GM10248 (cell line): ENCODE results near the gene CCL24.
"Not testable (repeated sequence)": the region's sequence is repeated elsewhere in the genome, so short reads cannot be mapped to it uniquely, and the experiment has no call there.

Experiments
- CTCF ChIA-PET: fragments of 300-600 bp; sonication (Branson Sonifier 250); formaldehyde crosslinking; extraction: SDS; loops from one replicate; lab custom pipeline; 2021; ENCODE audit warnings: antibody characterized with exemption; lab: Yijun Ruan, JAX
- POLR2A ChIA-PET: fragments of 350-650 bp; sonication (Branson Sonifier 250); formaldehyde crosslinking; extraction: SDS; loops from one replicate; lab custom pipeline; 2020; ENCODE audit warnings: antibody characterized with exemption; lab: Yijun Ruan, JAX
- DNase-seq: peaks from one replicate; pipeline ENCODE4 v3.0.0; 2012; ENCODE audit errors: extremely low spot score
- TF ChIP-seq, protein P1 (sequence below): IDR thresholded peaks from 2 replicates; pipeline ENCODE4 v1.5.1; 2012; ENCODE audit warnings: mild to moderate bottlenecking, low read depth; ENCODE audit errors: extremely low read depth, missing control alignments, control extremely low read depth

Gene CCL24

DNA sequence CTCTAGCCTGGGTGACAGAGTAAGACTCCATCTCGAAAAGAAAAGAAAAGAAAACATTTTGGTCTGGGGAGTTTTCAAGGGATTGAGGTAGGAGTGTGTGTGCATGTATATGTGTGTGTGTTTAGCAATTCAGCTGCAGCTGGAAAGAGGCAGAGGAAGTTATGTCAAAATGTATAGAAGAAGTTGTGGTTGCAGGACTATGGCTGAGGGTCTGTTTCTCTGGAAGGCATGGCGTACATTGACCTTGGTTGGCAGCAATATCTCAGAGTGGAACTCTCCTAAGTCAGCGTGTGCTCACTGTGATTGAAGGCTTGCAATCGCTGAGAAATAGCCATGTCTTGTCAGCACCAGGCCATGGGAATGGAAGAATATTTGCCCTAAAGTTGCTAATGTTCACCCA, 36.6 kb upstream of the CCL24 start:
- ChIA-PET CTCF (interaction anchor here (1.0 kb wide), 1 partner anchor 27 kb away, joined by 3 read pairs; no protein-coding TSS in a partner anchor), POLR2A (no interaction called here)
- no peak for DNase-seq
- TF ChIP-seq, protein P1, sequence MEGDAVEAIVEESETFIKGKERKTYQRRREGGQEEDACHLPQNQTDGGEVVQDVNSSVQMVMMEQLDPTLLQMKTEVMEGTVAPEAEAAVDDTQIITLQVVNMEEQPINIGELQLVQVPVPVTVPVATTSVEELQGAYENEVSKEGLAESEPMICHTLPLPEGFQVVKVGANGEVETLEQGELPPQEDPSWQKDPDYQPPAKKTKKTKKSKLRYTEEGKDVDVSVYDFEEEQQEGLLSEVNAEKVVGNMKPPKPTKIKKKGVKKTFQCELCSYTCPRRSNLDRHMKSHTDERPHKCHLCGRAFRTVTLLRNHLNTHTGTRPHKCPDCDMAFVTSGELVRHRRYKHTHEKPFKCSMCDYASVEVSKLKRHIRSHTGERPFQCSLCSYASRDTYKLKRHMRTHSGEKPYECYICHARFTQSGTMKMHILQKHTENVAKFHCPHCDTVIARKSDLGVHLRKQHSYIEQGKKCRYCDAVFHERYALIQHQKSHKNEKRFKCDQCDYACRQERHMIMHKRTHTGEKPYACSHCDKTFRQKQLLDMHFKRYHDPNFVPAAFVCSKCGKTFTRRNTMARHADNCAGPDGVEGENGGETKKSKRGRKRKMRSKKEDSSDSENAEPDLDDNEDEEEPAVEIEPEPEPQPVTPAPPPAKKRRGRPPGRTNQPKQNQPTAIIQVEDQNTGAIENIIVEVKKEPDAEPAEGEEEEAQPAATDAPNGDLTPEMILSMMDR = no peak

DNA sequence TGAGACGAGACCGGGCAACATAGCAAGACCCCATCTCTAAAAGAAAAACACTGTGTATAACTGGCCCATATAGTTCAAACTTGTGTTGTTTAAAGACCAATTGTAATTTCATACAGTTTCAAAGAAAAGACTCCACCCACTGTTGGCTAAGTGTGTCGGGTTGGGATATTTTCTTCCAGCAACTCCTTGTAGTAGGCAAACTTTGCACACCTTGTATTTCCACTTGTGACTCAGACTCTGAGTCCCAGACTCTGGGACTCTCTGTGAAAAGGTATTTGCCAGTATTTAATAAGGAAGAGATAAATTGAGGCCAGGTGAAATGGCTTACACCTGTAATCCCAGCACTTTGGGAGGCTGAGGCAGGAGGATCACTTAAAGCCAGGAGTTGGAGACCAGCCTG, 36.0 kb upstream of the CCL24 start:
- ChIA-PET CTCF (no interaction called here), POLR2A (no interaction called here)
- no peak for DNase-seq
- TF ChIP-seq, protein P1 = no peak

DNA sequence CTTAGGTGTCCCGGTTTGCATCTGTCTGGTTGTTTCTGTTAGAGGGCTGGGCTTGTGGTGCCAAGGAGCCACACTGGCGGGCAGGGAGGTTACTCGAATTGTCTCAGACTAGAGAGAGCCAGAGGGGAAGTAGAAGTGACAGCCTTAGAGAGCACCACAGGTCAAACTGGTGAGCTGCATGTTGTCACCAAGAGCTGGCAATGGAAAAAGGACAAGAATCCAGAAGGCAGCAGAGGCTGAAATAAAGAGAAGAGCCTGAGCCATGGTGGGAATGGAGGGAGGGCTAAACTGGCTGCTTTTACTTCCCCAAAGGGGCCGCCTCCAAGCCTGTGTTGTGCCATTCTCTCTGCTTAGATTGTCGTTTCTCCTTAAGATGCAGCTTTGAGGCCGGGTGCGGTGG, 34.1 kb upstream of the CCL24 start:
- TF ChIP-seq, protein P1 = no peak
- CTCF ChIA-PET = interaction anchor here (1.4 kb wide), 1 partner anchor 173 kb away, joined by 4 read pairs; no protein-coding TSS in a partner anchor
- POLR2A ChIA-PET = no interaction called here
- DNase-seq = no peak

DNA sequence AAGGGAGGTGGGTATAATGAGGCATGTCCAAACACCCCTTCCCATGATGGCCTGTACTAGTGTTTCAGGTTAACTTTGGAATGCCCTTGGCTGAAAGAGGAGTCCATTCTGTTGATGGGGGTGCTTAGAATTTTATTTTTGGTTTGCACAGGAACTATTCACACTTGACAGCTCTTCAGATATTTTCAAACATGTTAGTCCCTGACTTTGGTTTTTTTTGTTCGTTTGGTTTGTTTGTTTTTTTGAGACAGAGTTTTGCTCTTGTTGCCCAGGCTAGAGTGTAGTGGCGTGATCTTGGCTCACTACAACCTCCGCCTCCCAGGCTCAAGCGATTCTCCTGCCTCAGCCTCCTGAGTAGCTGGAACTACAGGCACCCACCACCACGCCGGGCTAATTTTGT, 31.5 kb upstream of the CCL24 start:
- POLR2A ChIA-PET, DNase-seq: not testable (repeated sequence)
- CTCF ChIA-PET = interaction anchor here (1.3 to 1.9 kb wide), 4 partner anchors 20 to 175 kb away, joined by 3 to 8 read pairs (median 4); no protein-coding TSS in a partner anchor

DNA sequence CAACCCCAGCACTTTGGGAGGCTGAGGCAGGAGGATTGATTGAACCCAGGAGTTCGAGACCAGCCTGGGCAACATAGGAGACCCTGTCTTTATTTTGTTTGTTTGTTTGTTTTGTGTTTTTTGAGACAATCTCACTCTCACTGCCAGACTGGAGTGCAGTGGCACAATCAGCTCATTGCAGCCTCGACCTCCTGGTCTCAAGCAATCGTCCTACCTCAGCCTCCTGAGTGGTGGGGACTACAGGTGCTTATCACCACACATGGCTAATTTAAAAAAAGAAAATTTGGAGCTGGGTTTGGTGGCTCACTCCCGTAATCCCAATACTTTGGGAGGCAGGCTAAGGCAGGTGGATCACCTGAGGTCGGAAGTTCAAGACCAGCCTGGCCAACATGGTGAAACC, 30.6 kb upstream of the CCL24 start:
- CTCF ChIA-PET = interaction anchor here (0.9 to 1.9 kb wide), 3 partner anchors 22 to 176 kb away, joined by 3 to 4 read pairs (median 3); no protein-coding TSS in a partner anchor
- POLR2A ChIA-PET = no interaction called here
- TF ChIP-seq, protein P1 = no peak
- no peak for DNase-seq

DNA sequence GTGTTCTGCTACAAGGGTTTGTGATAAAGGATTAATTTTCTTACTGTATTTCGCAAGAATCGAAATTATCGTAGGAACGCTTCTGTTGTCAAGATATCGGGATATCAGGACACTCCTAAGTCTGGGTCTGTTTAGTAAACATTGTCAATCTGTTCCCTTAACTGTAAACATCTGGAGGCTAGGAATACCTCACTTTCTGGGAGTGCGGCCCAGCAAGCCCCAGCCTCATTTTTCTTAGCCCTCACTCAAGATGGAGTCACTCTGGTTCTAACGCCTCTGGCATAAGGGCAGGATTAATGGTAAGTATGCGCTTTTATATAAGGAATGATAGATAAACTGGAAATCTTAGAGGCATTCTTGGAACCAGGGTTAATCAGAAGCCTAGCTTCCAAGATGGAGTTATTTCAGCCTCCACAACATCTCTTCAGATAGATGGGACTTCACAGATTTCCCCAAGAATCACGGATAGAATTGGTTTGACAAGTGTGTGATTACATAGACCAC, 30.1 kb upstream of the CCL24 start:
- TF ChIP-seq, protein P1 = no peak
- CTCF ChIA-PET = interaction anchor here (0.9 to 1.5 kb wide), 2 partner anchors 22 to 177 kb away, joined by 3 read pairs; no protein-coding TSS in a partner anchor
- POLR2A ChIA-PET = no interaction called here
- no peak for DNase-seq

DNA sequence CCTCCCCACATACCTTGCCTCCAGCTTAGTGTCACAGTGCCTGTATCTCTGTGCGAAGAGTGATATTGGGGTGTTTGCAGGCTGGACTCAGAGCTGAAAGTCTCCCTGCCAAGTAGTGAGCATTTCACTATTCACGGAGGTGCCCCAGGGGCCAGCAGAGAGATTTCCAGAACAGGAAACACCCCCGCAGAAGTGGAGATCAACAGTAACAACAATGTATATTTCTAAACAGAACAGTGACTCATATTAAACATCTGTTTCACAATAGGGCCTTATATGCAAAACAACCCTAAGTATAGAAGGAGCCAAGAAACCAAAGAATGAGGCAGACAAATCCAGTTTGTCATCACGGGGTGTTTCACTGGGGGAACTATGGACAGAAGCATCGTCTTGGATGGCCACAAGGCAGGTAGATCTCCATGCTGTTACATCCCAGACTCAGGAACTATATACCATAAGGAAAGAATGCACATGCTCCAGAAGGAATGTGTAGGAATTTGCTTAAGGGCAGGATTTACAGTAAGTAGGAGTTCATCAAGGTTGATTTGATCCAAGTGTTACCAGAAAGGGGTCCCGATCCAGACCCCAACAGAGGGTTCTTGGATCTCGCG, 29.3 kb upstream of the CCL24 start:
- ChIA-PET POLR2A (interaction anchor here (0.7 kb wide), 1 partner anchor 29 kb away, joined by 4 read pairs; no protein-coding TSS in a partner anchor), CTCF (interaction anchor here (1.2 to 1.8 kb wide), 3 partner anchors 23 to 177 kb away, joined by 3 to 7 read pairs (median 3); no protein-coding TSS in a partner anchor)
- peak; percentile 62 for DNase-seq
- TF ChIP-seq, protein P1 = no peak
